Stimulated activated CD8-positive, alpha-beta memory T cell treated with anti-CD3 and anti-CD28 coated beads, Interleukin-7, amount 100 ng/mL, for 4 hours (primary cell): ENCODE measurements around the gene FDXACB1.

ENCODE experiments used
- DNase-seq, 2 donors: peaks; one replicate each; pipeline ENCODE4 v3.0.0-alpha.2; 2020; ENCODE audit warnings: low read depth in 2 of 2

Gene FDXACB1

DNA sequence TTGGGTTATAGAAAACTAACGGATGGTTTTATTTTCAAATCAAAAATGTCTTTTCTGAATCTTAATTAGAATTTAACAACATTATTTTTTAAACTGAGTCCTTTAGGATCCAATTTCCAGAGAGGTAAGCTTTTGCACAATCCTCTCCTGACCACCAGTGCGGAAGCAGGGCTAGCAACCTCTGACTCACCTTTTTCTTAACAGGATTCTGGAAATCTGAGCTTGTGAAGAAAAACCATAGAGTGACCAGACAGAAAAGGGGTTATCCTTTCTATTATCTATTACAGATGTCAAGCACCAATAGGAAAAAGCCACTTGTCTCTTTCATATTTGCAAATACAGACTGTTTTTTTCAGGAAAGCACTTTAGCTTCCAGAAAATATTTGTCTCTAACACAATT lies 32.9 kb downstream of the FDXACB1 start:
- DNase-seq = no peak

DNA sequence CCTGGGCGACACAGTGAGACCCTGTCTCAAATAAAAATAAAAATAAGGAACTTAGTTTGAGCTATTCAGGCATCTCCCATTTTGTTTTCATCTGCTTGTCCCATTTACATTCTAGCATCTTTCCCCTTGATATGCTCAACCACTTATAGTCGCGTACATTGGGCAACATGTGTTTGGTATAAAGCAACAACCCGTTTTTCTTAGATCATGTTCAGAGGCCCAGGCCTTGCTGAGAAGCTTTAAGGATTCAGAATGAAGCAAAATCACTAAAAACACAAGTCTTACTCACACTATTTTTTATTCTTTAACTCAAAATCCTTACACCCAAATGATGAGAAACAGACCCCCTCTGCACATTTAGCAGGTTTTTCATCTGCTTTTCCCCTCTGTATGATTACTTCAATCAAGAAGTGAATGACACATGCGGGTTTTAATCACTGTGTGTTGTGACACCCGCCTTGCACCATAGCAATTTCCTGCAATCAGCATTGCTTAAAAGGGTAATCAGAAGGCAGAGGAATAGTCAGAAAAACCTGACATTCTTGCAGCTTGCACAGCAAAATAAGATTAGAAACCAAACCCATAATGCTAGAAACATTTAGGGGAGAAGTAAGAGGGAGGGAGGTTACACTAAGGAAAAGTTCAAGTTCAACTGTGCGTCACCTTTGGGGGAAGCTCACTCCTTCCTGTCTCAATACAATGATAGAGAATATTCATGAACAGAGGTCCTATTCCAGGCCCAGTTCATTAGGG lies 33.5 kb downstream of the FDXACB1 start:
- DNase-seq = no peak

DNA sequence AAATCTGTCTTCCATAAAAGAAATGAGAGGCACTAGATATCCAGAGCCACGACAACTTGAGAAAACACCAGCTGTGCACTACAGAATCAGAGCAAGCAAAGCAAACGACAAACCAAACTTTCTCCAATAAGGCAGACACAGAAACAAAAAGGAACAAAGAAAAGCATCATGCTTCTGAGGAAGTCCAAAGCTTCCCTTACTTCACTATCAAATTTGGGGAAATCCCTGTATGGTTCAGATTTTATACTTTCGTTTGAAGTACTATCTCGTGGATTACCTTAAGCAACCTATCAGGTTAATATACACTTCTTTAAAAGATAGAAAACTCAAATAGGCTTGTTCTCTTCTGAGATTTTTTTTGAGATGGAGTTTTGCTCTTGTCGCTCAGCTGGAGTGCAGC lies 35.3 kb downstream of the FDXACB1 start:
- no peak for DNase-seq

DNA sequence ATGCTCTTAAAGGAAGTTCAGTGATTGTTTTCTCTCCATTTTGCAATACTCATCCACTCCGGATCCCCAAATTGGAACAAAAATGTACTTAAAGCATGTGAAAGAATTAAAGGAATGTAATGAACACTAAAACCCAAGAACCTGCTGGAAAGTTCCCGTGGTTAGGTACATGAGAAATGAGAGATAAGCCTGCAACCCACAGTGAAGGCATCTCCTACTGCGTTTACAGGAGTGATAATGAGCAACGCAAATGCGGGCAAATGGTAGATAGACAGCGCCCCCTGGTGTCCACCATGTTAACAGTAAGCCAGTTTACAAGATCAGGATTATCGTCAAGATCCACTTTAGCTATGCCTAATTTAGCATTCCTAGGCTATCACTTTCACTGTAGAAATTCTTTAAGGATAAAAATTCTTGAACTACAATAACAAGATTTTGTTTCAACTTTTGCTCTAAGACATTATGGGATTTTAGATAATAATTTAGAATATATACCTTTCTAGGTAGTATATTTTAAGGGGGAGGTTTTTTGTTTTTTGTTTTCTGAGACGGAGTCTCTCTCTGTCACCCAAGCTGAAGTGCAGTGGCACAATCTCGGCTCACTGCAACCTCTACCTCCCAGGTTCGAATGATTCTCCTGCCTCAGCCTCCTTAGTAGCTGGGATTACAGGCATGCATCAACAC lies 37.5 kb downstream of the FDXACB1 start:
- peak; percentile 70 to 81 for DNase-seq

DNA sequence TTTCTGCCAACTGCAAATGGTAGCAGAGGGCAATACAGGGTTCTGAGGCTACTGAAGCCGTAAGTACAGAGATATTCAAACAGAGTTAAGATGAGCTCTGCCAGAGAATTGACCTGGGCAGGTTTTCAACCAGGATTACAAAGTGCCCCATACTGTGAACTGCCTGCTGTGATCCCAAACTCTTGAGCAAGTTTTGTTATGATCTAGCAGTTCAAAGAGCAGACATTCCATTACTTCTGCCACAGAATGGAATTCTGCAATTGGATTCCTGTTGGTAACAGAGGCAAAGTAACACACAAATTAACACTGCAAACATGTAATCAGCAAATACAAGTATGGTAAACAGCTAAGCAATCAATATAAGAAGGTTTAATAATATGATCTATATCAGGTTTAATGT lies 38.8 kb downstream of the FDXACB1 start:
- DNase-seq = no peak

DNA sequence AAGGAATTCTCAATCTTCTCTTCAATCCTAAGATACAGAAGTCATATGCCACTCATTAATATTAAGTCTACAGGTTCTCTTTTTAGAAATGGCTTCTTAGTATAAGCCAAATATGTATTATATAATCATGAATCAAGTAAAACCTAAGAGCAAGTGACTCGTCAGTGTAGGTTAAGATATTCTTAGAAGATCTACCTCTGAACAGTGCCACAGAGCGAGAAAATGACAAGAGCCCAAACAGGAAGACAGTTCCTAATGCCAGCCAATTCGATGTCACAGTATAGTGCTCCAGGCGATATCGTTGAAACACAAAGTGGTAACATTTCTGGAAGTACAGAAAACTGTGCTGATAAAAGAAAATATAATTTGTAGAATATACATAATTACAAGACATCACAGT lies 40.9 kb downstream of the FDXACB1 start:
- DNase-seq = no peak

DNA sequence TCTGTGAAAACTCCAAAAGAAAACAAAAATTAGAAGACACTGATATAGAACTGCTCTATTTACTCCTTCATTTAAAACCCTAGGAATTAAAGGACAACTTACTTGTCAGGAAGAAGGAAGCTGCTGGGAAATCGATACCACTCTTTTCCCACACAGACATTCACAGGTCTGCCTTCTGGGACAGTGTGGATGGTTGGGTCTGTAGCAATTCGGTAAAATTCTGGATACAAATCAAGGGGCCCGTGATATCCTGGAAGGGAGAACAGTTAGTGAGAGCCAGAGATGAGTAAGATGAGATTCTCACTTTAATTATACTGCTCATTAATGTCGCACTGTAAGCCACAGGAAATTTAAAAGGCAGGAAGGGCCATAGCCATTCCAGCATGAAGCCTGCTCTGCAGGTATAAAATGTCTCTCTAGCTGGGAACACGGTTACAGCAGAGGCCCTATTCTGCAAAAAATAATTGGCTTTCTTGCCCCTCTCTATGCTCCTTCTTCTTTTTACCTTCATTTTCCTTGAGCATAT lies 41.5 kb downstream of the FDXACB1 start:
- DNase-seq = no peak

DNA sequence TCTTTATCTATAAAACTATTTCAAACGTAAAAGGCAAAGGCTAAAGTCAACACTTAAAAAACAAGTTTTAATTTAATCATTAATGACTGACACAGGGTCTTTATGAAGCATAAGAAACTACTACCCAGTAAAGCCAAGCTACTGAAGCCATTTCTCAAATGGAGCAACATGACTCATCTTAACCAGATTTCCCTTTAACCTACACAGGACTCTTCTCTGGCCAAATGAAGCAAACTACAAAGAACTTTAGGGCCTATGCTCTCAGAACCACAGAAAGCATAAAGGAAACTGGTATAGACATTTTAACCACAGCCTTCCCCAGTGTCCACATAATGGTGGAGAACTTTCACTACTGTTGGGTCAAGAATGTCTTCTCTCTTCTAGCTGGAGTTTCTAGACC lies 42.2 kb downstream of the FDXACB1 start:
- no peak for DNase-seq

DNA sequence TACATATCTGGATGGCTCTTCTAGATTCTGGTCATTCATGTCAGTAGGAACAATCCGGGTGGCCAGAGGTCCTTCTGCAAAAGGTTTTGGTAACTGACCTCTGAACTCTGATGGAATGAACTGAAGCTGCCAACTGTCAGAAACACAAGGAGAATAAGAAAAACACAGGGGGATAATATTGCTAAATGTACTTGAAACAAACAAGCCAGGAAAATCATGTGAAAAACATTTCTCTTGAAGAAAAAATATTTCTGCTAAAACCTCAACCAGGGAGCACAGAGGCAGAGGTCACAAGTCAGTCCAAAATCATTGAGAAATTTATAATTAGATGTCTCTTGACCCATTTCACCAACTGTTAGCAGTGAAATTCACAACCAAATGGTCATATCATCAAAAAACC lies 42.8 kb downstream of the FDXACB1 start:
- DNase-seq = no peak

DNA sequence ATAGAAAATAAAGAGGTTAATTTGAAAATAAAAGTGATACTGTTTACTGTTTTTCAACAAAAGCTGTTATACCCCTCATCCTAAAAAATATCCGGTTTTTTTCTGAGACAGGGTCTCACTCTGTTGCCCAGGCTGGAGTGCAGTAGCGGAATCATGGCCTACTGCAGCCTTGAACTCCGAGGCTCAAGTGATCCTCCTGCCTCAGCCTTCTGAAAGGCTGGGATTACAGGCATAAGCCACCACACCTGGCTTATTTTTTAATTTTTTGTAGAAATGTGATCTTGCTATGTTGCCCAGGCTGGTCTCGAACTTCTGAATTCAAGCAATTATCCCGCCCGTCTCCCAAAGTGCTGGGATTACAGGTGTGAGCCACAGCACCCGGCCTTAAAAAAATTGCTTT lies 43.3 kb downstream of the FDXACB1 start:
- no peak for DNase-seq

DNA sequence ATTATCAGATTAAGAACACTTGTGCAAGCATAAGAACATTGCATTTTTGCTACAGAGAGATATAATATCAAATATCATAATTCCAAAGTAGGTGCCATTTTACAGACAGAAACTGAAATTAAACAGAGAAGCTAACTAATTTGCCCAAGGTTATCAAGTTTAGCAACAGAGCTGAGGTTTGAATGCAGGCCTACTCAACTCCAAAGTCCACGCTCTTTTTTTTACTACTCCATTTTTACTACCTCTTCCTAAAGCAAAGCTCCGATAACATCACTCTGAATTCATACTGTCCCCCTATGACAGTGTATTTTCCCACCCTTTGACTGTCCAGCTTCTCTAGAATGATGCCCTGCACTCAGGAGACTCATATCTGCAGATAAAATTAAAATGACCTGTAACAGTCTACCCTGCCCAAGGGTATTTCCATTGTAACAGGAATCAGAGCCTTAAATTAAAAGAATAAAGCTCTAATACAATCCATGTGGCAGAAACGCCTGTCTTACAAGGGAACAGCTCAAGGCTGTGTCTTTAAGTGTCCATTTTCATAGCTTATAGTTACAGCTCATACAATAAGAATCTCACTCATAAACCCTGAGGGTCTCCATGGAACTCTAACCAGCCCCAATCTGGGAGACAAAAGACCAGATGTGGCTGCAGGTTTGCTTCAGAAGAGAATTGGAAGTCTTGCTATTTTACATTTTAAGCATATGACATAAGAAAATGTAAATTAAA lies 44.4 kb downstream of the FDXACB1 start:
- no peak for DNase-seq

DNA sequence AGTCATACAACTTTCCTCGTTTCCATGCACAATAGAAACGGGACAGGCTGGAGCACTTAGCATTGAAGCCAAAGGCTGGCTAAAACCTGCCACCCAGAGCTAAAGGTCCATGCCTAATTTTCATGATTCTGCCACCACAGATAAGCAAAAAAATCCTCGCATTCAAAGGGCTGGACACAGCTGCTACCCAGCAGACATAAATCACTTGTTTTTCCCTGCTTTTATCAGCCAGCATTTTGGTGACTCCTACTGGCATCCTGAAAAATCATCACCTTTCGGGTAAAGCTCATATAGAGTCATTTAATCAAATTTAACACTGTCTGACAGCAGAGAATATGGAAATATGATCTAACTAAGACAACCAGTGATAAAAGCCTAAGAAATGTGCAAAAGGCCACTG lies 45.4 kb downstream of the FDXACB1 start:
- DNase-seq = no peak

DNA sequence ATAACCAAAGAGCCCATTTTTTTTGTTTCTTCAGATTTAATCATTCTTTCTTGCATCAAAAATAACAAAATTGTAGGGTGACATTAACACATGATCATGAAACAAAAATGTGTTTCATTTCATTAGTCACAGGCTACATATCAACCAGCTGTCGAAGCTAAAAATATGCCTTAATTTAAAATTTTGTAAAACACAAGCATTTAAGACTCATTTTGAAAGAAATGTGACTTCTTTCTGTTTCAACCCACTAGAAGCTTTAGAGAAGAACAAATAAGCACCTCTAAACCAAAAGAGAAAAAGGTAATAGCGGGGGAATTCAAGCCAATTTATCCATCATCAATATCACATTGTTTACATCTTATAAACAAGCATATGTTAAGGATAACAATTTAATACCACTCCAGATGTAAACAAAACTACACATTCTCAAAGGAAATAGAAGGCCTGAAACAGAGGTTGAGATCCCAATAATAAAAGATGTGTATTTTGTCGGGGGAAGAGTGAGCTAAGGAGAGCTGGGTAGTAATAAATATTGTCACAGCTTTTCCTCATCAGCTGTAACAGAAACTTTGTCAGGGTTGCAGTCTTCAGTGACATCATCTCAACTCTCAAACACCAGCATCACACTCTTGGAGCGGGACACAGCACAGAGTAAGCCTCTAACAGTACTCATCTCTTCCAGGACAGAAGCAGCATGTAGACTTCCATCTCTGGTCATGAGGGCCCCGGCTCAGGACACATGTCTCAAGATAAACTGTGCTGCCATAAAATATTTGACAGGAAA lies 49.6 kb downstream of the FDXACB1 start:
- DNase-seq = no peak

DNA sequence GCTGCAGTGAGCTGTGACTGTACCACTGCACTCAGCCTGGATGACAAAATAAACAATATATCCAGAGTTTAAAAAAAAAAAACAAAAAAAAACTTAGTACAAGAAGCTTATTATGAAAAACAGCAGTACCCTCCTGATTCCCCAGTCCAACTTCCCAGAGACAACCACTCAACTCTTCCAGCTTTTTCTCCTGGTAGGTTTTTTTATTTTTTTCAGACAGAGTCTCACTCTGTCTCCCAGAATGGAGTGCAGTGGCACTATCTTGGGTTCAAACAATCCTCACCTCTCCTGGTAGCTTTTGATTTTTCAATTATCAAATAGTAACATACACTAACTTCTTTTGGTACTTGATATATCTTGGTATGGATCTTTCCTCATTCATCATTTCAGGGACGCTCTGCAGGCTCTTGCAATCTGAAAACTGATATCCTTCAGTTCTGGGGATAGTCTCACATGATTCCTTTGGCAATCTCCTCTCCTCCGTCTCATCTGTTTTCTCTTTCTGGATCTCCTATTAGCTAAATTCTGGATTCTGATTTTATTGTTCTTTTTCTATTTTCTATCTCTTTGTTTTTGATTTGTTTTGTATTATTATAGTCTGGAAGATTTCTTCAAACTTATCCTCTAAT lies 52.5 kb downstream of the FDXACB1 start:
- no peak for DNase-seq
